CD14-positive monocyte (primary cell): ENCODE measurements around the gene MGLL. TPM values are rescaled to one million over a fixed set of nuclear protein-coding genes. Genes with fewer than 3 reads are reported as not detected.

ENCODE experiments used
- DNase-seq, 3 donors: peaks; one replicate each; pipeline ENCODE4 v3.0.0-alpha.2; 2011 to 2022
- H2AFZ ChIP-seq: 2 replicates; pipeline ENCODE4 v1.6.0; 2012; ENCODE audit warnings: mild to moderate bottlenecking, low read depth, low read length, inconsistent platforms; ENCODE audit not compliant: insufficient read depth, poor library complexity, severe bottlenecking
- H3K27ac ChIP-seq, 2 donors: 1 replicate in 1 of 2; 2 replicates in 1 of 2; pipeline ENCODE4 v1.5.1; 2012 to 2013; ENCODE audit warnings: low read length in 2 of 2, control low read depth in 1 of 2, inconsistent platforms in 1 of 2, low read depth in 1 of 2, mild to moderate bottlenecking in 1 of 2
- H3K27me3 ChIP-seq, 2 donors: one replicate each; pipeline versions ENCODE4 v1.6.0 to v1.6.1; 2011 to 2013; ENCODE audit warnings: low read length in 2 of 2; ENCODE audit not compliant: control insufficient read depth in 2 of 2, insufficient read depth in 2 of 2
- H3K36me3 ChIP-seq, 2 donors: replicated peaks in 1 of 2; 1 replicate in 1 of 2; 2 replicates in 1 of 2; pipeline versions ENCODE4 v1.5.1 to v1.6.1; 2012 to 2013; ENCODE audit warnings: low read length in 2 of 2, control low read depth in 1 of 2, inconsistent platforms in 1 of 2, mild to moderate bottlenecking in 1 of 2; ENCODE audit not compliant: insufficient read depth in 2 of 2, control insufficient read depth in 1 of 2
- H3K4me1 ChIP-seq, 2 donors: 1 replicate in 1 of 2; 2 replicates in 1 of 2; pipeline versions ENCODE4 v1.5.1 to v1.6.1; 2012 to 2013; ENCODE audit warnings: low read length in 2 of 2, control low read depth in 1 of 2, inconsistent platforms in 1 of 2, mild to moderate bottlenecking in 1 of 2, moderate library complexity in 1 of 2; ENCODE audit not compliant: insufficient read depth in 2 of 2, control insufficient read depth in 1 of 2
- H3K4me2 ChIP-seq: replicated peaks from 2 replicates; pipeline ENCODE3; 2012; ENCODE audit warnings: low read length, moderate library complexity, mild to moderate bottlenecking; ENCODE audit not compliant: poor library complexity, severe bottlenecking; ENCODE audit errors: extremely low read depth
- H3K4me3 ChIP-seq, 3 experiments: fragments of 200-600 bp in 1 of 3; sonication (generic) in 1 of 3; replicated peaks in 1 of 3; 1 replicate in 2 of 3; 2 replicates in 1 of 3; pipeline ENCODE4 v1.5.1; 2011 to 2013; ENCODE audit warnings: low read length in 3 of 3, mild to moderate bottlenecking in 3 of 3, control low read depth in 2 of 3, low read depth in 2 of 3, inconsistent platforms in 1 of 3, moderate library complexity in 1 of 3
- H3K79me2 ChIP-seq: 2 replicates; pipeline ENCODE4 v1.6.0; 2012; ENCODE audit warnings: mild to moderate bottlenecking, control low read depth, inconsistent platforms, low read length, moderate library complexity; ENCODE audit not compliant: insufficient read depth
- H3K9ac ChIP-seq: 2 replicates; pipeline ENCODE4 v1.6.0; 2017; ENCODE audit warnings: low read length, mild to moderate bottlenecking; ENCODE audit not compliant: insufficient read depth, poor library complexity, severe bottlenecking
- H3K9me3 ChIP-seq, 2 donors: replicated peaks in 1 of 2; 1 replicate in 1 of 2; 2 replicates in 1 of 2; pipeline versions ENCODE4 v1.5.1 to v1.6.1; 2012 to 2013; ENCODE audit warnings: low read length in 2 of 2, control low read depth in 1 of 2; ENCODE audit not compliant: control insufficient read depth in 1 of 2, insufficient read depth in 1 of 2
- H4K20me1 ChIP-seq: 2 replicates; pipeline ENCODE4 v1.6.0; 2012; ENCODE audit warnings: mild to moderate bottlenecking, low read length, control low read depth, moderate library complexity; ENCODE audit not compliant: insufficient read depth
- H3K27ac Mint-ChIP-seq, 7 donors: one replicate each; pipeline ENCODE4 v1.8.0; 2020; ENCODE audit warnings: mild to moderate bottlenecking in 7 of 7, mixed read lengths in 7 of 7, moderate library complexity in 6 of 7, inconsistent platforms in 2 of 7
- H3K27me3 Mint-ChIP-seq, 3 donors: one replicate each; pipeline ENCODE4 v1.8.0; 2021 to 2022; ENCODE audit warnings: low read depth in 3 of 3, mild to moderate bottlenecking in 3 of 3, mixed read lengths in 3 of 3, moderate library complexity in 3 of 3, inconsistent platforms in 1 of 3
- H3K36me3 Mint-ChIP-seq, 2 donors: one replicate each; pipeline ENCODE4 v1.8.0; 2020; ENCODE audit warnings: mixed read lengths in 2 of 2, inconsistent platforms in 1 of 2, mild to moderate bottlenecking in 1 of 2
- H3K4me1 Mint-ChIP-seq: one replicate; pipeline ENCODE4 v1.8.0; 2020; ENCODE audit warnings: mild to moderate bottlenecking, mixed read lengths
- H3K4me3 Mint-ChIP-seq, 2 donors: one replicate each; pipeline ENCODE4 v1.8.0; 2020; ENCODE audit warnings: mild to moderate bottlenecking in 2 of 2, mixed read lengths in 2 of 2, moderate library complexity in 1 of 2
- H3K9me3 Mint-ChIP-seq, 7 donors: one replicate each; pipeline ENCODE4 v1.8.0; 2020 to 2022; ENCODE audit warnings: mixed read lengths in 7 of 7, mild to moderate bottlenecking in 6 of 7, moderate library complexity in 6 of 7, inconsistent platforms in 2 of 7
- CTCF ChIP-seq: fragments of 200-600 bp; IDR thresholded peaks from one replicate; pipeline ENCODE4 v1.8.0; 2022; ENCODE audit warnings: antibody characterized with exemption, mild to moderate bottlenecking
- WGBS: methylation state at CpG from one replicate; pipeline ENCODE4 v1.1.5; 2013; ENCODE audit warnings: missing lambda C conversion rate; ENCODE audit not compliant: insufficient coverage; 5-methylcytosine and 5-hydroxymethylcytosine counted together
- intact Hi-C, 2 donors: fragments of 100-400 bp; cut with micrococcal nuclease; formaldehyde crosslinking; loops; one replicate each; pipeline versions ENCODE4 v1.15.0 to v1.15.1; 2023
- polyA plus RNA-seq, 3 donors: library from polyadenylated mRNA; depleted of rRNA in 1 of 3; unstranded in 2 of 3; stranded (reverse) in 1 of 3; fragments of 300-500 nt in 2 of 3; fragments of >200 nt in 1 of 3; fragmentation: Illumina TruSeq in 2 of 3; gene quantifications; 1 replicate in 2 of 3; 2 replicates in 1 of 3; pipeline ENCODE4 v1.2.3, GENCODE V29; 2012 to 2021

Gene MGLL
- polyA plus RNA-seq, 3 donors = 4.4 to 10.0 (median 6.4) TPM

DNA sequence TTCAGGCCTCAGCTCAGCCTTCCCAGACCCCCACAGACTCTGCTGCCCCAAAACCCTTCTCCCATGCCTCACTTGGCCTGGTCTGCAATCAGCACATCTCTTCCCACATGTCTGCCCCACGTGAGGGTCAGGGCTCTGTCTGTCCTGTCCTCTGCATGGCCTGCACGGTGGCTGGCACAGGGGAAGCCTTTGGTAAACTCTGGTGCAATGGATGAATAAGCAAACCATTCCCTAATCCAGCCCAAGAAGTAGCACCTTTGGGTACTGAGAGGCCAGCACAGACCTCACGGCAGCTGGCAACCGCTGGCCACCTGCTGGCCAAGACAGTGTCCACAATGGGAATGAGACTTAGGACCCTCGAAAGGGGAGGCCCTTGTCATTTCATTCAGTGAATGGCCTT is 121.9 kb downstream of the MGLL start:
- no peak overlapping the region for H3K27ac Mint-ChIP-seq
- 86% methylated on average over 4 of the region's 5 CpGs for WGBS
- peaks cover 0 to 3% (median 0%) of the 10 kb centered on the region in 7 donors for H3K9me3 Mint-ChIP-seq
- Histone ChIP-seq H3K27ac (no peak overlapping the region), H2AFZ (no peak overlapping the region), H3K4me2 (no peak overlapping the region), H4K20me1 (no peaks in the 10 kb centered on the region), H3K79me2 (no peaks in the 10 kb centered on the region), H3K27me3 (no peaks in the 10 kb centered on the region), H3K9me3 (no peaks in the 10 kb centered on the region), H3K4me3 (no peak overlapping the region), H3K36me3 (no peaks in the 10 kb centered on the region), H3K9ac (no peak overlapping the region), H3K4me1 (peaks cover 24 to 27% of the 10 kb centered on the region in 2 donors)
- TF ChIP-seq CTCF = no peak
- H3K27me3 Mint-ChIP-seq = peaks cover 0 to 1% (median 0%) of the 10 kb centered on the region in 3 donors
- H3K36me3 Mint-ChIP-seq = peaks cover 0 to 2% of the 10 kb centered on the region in 2 donors
- intact Hi-C loops = no loop called here
- H3K4me3 Mint-ChIP-seq = no peak overlapping the region
- DNase-seq = no peak
- H3K4me1 Mint-ChIP-seq = peaks cover 25% of the 10 kb centered on the region

DNA sequence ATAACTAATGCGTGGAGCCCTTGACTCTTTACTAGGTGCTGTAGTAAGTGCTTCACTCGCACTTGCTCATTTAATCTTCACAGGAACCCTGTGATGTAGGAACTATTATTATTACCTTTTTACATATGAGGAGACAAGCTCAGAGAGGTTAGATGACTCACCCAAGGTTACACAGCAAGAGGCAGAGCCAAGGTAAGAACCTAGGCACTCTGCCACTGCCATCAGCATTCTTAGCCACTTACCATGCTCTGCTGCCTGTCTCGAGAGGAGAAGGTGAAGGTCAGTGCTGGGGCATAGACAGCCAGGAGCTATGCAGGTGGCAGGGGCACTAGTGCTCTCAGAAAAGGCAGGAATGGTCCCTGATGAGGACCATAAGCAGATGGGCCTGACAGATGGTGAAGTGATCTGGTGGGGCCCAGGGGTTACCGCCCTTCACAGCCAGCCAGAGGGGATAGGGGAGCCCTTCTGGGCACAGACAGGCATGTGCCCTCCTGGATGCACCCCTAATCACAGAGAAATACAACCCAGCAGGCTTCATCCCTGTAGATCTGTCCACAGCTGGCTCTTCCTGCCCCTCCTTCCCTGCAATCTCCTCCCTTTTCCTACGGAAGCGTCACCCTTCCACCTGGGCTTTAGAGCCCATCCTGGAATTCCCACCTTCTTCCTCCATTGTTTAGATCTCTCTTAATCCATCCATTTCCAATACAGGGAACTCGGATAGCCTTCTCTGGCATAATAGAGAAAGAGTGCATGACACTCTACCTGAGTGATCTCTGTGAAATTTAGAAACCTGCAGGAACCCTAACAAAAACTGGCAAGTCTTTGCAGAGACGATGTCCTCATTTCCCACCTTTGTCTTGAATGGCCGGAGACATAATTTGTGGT is 122.7 kb downstream of the MGLL start:
- Mint-ChIP-seq H3K4me3 (no peak overlapping the region), H3K27me3 (peaks cover 0 to 1% (median 1%) of the 10 kb centered on the region in 3 donors), H3K9me3 (peaks cover 0 to 3% (median 0%) of the 10 kb centered on the region in 7 donors), H3K36me3 (no peaks in the 10 kb centered on the region), H3K27ac (no peak overlapping the region), H3K4me1 (peaks cover 25% of the 10 kb centered on the region)
- intact Hi-C loops = loop anchor here (5.0 kb wide), 3 partner anchors 38 to 53 kb away; no protein-coding TSS in a partner anchor
- H3K9me3 ChIP-seq = no peaks in the 10 kb centered on the region
- no peaks in the 10 kb centered on the region for H3K79me2 ChIP-seq
- no peak overlapping the region for H2AFZ ChIP-seq
- H3K27me3 ChIP-seq = no peaks in the 10 kb centered on the region
- H3K36me3 ChIP-seq = no peaks in the 10 kb centered on the region
- 96% methylated on average over 3 of the region's 9 CpGs for WGBS
- H3K27ac ChIP-seq = no peak overlapping the region
- no peak for DNase-seq
- no peak overlapping the region for H3K4me3 ChIP-seq
- no peaks in the 10 kb centered on the region for H4K20me1 ChIP-seq
- H3K9ac ChIP-seq = no peak overlapping the region
- H3K4me2 ChIP-seq = no peak overlapping the region
- no peak for TF ChIP-seq CTCF
- H3K4me1 ChIP-seq = peaks cover 24 to 27% of the 10 kb centered on the region in 2 donors
